H1 (cell line): ENCODE data around the gene AMOTL2. TPM values are rescaled to one million over a fixed set of nuclear protein-coding genes. Genes with fewer than 3 reads are reported as not detected.
A peak's percentile ranks its signal among the peaks of the same experiment; 100 is the strongest.

Experiments
- ASH2L ChIP-seq: fragments of 200-600, 300-600 bp; sonication (generic); IDR thresholded peaks from one replicate; pipeline ENCODE4 v1.7.1; 2017; ENCODE audit warnings: low read length
- BACH1 ChIP-seq: IDR thresholded peaks from 2 replicates; pipeline ENCODE4 v1.6.1; 2012; ENCODE audit warnings: low read length, improper control_type of control experiment
- BCL11A ChIP-seq, 2 experiments: IDR thresholded peaks; one replicate each; pipeline ENCODE4 v1.6.1; 2011; ENCODE audit warnings: low read depth in 2 of 2, low read length in 2 of 2, mild to moderate bottlenecking in 2 of 2
- CBX5 ChIP-seq: fragments of 300-800, 300-1000 bp; sonication (generic); IDR thresholded peaks from 2 replicates; pipeline ENCODE4 v1.7.1; 2016; ENCODE audit warnings: antibody characterized with exemption, low read length, low read depth
- CBX8 ChIP-seq: fragments of 300-800, 300-1000 bp; sonication (generic); IDR thresholded peaks from 2 replicates; pipeline ENCODE4 v1.7.1; 2016; ENCODE audit warnings: low read depth, low read length, borderline replicate concordance
- EGR1 ChIP-seq: IDR thresholded peaks from 2 replicates; pipeline ENCODE4 v1.6.1; 2011; ENCODE audit warnings: low read depth, low read length, borderline replicate concordance
- GABPA ChIP-seq: IDR thresholded peaks from 2 replicates; pipeline ENCODE4 v1.6.1; 2011; ENCODE audit warnings: mild to moderate bottlenecking, low read length, moderate library complexity, borderline replicate concordance; ENCODE audit not compliant: insufficient read depth
- JUND ChIP-seq: IDR thresholded peaks from 2 replicates; pipeline ENCODE4 v1.6.1; 2011; ENCODE audit warnings: mild to moderate bottlenecking, improper control_type of control experiment, low read length
- KDM1A ChIP-seq: fragments of 200-600, 300-600 bp; sonication (generic); IDR thresholded peaks from 2 replicates; pipeline ENCODE4 v1.7.1; 2016; ENCODE audit warnings: mild to moderate bottlenecking, low read length, borderline replicate concordance
- NRF1 ChIP-seq: IDR thresholded peaks from 2 replicates; pipeline ENCODE4 v1.6.1; 2011; ENCODE audit warnings: mild to moderate bottlenecking, low read depth, low read length, improper control_type of control experiment
- PHF8 ChIP-seq: fragments of 200-600 bp; sonication (generic); conservative IDR thresholded peaks from 2 replicates; pipeline ENCODE4 v1.7.1; 2012; ENCODE audit warnings: low read depth, mild to moderate bottlenecking, inconsistent platforms, low read length, moderate library complexity
- POLR2AphosphoS5 ChIP-seq: IDR thresholded peaks from 2 replicates; pipeline ENCODE4 v1.6.1; 2011; ENCODE audit warnings: low read depth, low read length
- RAD21 ChIP-seq, 2 experiments: IDR thresholded peaks in 1 of 2; conservative IDR thresholded peaks in 1 of 2; 2 replicates each; pipeline ENCODE4 v1.6.1; 2011; ENCODE audit warnings: low read depth in 2 of 2, low read length in 2 of 2, improper control_type of control experiment in 1 of 2, inconsistent platforms in 1 of 2, mild to moderate bottlenecking in 1 of 2, moderate library complexity in 1 of 2
- RBBP5 ChIP-seq: IDR thresholded peaks from 2 replicates; pipeline ENCODE4 v1.7.1; 2012; ENCODE audit warnings: low read depth, mild to moderate bottlenecking, inconsistent platforms, low read length, moderate library complexity, borderline replicate concordance
- RFX5 ChIP-seq: IDR thresholded peaks from 2 replicates; pipeline ENCODE4 v1.6.1; 2011; ENCODE audit warnings: low read depth, low read length, improper control_type of control experiment, borderline replicate concordance
- RXRA ChIP-seq: IDR thresholded peaks from 2 replicates; pipeline ENCODE4 v1.6.1; 2011; ENCODE audit warnings: low read depth, mild to moderate bottlenecking, low read length, moderate library complexity; ENCODE audit not compliant: insufficient read depth
- SAP30 ChIP-seq: fragments of 300-600 bp; sonication (generic); IDR thresholded peaks from 2 replicates; pipeline ENCODE4 v1.7.1; 2012; ENCODE audit warnings: low read length, moderate library complexity, mild to moderate bottlenecking, inconsistent platforms; ENCODE audit not compliant: insufficient read depth, insufficient replicate concordance
- SIRT6 ChIP-seq: IDR thresholded peaks from one replicate; pipeline ENCODE4 v1.7.1; 2012; ENCODE audit warnings: low read length, inconsistent platforms
- SIX5 ChIP-seq: IDR thresholded peaks from 2 replicates; pipeline ENCODE4 v1.6.1; 2011; ENCODE audit warnings: mild to moderate bottlenecking, low read depth, low read length
- SP1 ChIP-seq: IDR thresholded peaks from 2 replicates; pipeline ENCODE4 v1.6.1; 2011; ENCODE audit warnings: low read depth, low read length
- SP4 ChIP-seq: IDR thresholded peaks from 2 replicates; pipeline ENCODE4 v1.6.1; 2012; ENCODE audit warnings: low read length, inconsistent platforms
- TCF12 ChIP-seq: IDR thresholded peaks from 2 replicates; pipeline ENCODE4 v1.6.1; 2011; ENCODE audit warnings: low read depth, mild to moderate bottlenecking, low read length
- polyA plus RNA-seq, 7 experiments: library from polyadenylated mRNA; depleted of rRNA in 3 of 7; stranded (reverse) in 5 of 7; unstranded in 2 of 7; fragments of >200 nt in 5 of 7; fragments of 200-250 nt in 2 of 7; gene quantifications; 1 replicate in 5 of 7; 2 replicates in 1 of 7; 4 replicates in 1 of 7; pipeline versions ENCODE4 v1.2.1 to v1.2.3, GENCODE V29; 2011 to 2013; ENCODE audit warnings: missing spikeins in 2 of 7, mixed read lengths in 2 of 7
- total RNA-seq: library from RNA; stranded (reverse); fragmentation: NEBNext Ultra II Directional; extraction: Animal tissue kit (Norgen Biotek cat#: 25700); gene quantifications from 2 replicates; pipeline ENCODE4 v1.2.1, GENCODE V29; 2021
- TF ChIP-seq, protein P1 (sequence below): IDR thresholded peaks from 2 replicates; pipeline ENCODE4 v1.6.1; 2012; ENCODE audit warnings: low read length, inconsistent platforms

Gene AMOTL2
- total and polyA plus RNA-seq, 2 of the 8 experiments (the other 6 are each of a cell fraction or from before 2014, with no cell fraction given), result 19.0 to 63.7 TPM

DNA sequence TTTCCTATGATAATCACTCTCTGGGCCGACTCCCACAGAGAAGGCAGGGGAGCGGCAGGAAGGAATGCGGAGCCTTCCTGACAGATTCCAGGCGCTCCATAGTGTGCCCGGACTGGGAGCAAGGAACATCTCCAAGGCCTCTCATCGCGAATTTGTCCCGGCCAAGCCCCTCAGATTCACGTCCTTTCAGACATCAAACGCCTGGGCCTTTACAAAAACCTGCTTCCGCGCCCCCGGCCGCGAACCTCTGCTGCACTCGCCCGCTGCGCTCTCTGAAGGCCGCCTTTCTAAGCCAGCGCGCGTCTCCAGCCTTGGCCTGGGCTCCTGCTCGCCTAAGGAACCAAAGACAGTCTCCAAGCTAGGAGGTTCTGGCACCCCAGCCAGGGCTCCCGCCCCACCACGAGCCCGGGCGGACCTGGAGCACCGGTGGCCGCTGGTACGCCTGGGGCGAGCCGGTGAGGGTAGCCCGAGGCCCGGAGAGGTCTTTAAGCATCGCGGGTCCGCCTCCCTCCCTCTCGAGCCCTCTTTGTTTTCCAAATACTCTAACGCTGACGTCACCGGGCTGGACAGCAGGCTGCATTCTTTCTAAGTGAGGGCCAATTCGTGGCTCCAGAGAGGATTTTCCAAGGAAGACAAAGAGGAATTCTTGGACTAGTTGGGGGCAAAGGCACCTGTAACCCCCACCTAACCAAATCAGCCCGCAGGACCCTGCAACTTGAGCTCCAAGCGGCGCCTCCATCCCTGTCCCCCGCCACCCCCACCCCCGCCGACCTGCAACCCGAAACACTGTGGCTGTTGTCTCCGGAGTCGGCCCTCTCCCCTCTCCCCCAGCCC lies 759 bp downstream of the AMOTL2 start (continued):
- TF ChIP-seq JUND (peak; percentile 96), RBBP5 (no peak), CBX5 (no peak), SP1 (0 out of 2 replicates have a peak, but pooled peaks have one; percentile 49), RXRA (no peak), SP4 (no peak; the same call in 1 of the 2 replicates), SAP30 (peak; percentile 79), NRF1 (no peak), SIX5 (no peak), ASH2L (no peak), TCF12 (no peak), RFX5 (no peak), EGR1 (no peak), SIRT6 (no peak), POLR2AphosphoS5 (peak; percentile 88), KDM1A (no peak), CBX8 (no peak), BCL11A (IDR thresholded peaks at IDR 0.05; ENCODE audit: low read depth in 2 of 2, low read length in 2 of 2) (no peak), GABPA (no peak), RAD21 (IDR thresholded peaks at IDR 0.05 in 1 of 2, conservative IDR thresholded peaks at IDR 0.05 in 1 of 2; ENCODE audit: low read depth in 2 of 2, low read length in 2 of 2) (no peak; a peak in 1 of 4 replicates), PHF8 (peak; percentile 21), BACH1 (no peak)
- TF ChIP-seq, protein P1, sequence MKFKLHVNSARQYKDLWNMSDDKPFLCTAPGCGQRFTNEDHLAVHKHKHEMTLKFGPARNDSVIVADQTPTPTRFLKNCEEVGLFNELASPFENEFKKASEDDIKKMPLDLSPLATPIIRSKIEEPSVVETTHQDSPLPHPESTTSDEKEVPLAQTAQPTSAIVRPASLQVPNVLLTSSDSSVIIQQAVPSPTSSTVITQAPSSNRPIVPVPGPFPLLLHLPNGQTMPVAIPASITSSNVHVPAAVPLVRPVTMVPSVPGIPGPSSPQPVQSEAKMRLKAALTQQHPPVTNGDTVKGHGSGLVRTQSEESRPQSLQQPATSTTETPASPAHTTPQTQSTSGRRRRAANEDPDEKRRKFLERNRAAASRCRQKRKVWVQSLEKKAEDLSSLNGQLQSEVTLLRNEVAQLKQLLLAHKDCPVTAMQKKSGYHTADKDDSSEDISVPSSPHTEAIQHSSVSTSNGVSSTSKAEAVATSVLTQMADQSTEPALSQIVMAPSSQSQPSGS, result peak; percentile 90; the same call in 1 of the 2 replicates
